ENCODE measurements around the gene NDRG2.

Gene NDRG2

GRCh38 chr14:20969336-20969735 is 55.5 kb downstream of the NDRG2 start:
- DNase-seq (ENCODE audit: low read depth), result no peak
